Activated naive CD4-positive, alpha-beta T cell treated with anti-CD3 and anti-CD28 coated beads, Interleukin-2, amount 50 U/mL, for 72 hours (primary cell): Measurements from ENCODE around the gene ACP7. TPM values are rescaled to one million over a fixed set of nuclear protein-coding genes. Genes with fewer than 3 reads are reported as not detected.
A peak's percentile ranks its signal among the peaks of the same experiment; 100 is the strongest.

ENCODE experiments used
- ATAC-seq, 2 donors: fragments of 150-1000 bp; cut with Tn5 transposase; 2 replicates each; pipeline ENCODE4 v1.10.0; 2021; ENCODE audit warnings: mild to moderate bottlenecking in 2 of 2, moderate library complexity in 2 of 2
- DNase-seq, 2 donors: peaks; one replicate each; pipeline ENCODE4 v3.0.0; 2021 to 2022; ENCODE audit warnings: low spot score in 2 of 2
- H3K27ac Mint-ChIP-seq, 2 donors: one replicate each; pipeline ENCODE4 v1.8.0; 2022; ENCODE audit warnings: mild to moderate bottlenecking in 2 of 2, mixed read lengths in 2 of 2
- H3K36me3 Mint-ChIP-seq, 2 donors: one replicate each; pipeline ENCODE4 v1.8.0; 2022; ENCODE audit warnings: mixed read lengths in 2 of 2
- H3K9me3 Mint-ChIP-seq, 2 donors: one replicate each; pipeline ENCODE4 v1.8.0; 2022; ENCODE audit warnings: mixed read lengths in 2 of 2
- total RNA-seq, 2 donors: library from RNA; stranded (reverse); gene quantifications; one replicate each; pipeline ENCODE4 v1.2.3, GENCODE V29; 2022

Gene ACP7
- total RNA-seq, 2 donors from 2014 or later, result 0.08 TPM; not detected in 1

DNA sequence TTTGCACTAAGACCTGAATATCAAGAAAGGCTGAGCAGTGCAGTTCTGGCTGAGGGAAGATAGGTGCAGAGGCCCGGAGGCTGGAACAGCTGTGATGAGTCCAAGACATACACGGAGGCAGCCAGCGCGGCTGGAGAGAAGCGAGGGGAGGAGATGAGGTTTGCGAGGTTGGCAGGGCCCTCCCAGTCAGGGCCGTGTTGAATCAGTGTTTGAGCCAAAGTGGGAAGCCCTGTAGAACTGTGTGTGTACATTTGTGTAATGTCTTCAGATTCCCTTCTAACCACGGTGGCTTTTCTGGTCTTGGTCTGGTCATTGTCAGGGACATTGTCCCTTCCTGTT lies 76.3 kb downstream of the ACP7 start:
- no peaks in the 10 kb centered on the region for H3K9me3 Mint-ChIP-seq
- H3K27ac Mint-ChIP-seq, result peak overlapping the region; percentile 32 to 80
- ATAC-seq (no peak), DNase-seq (no peak)
- H3K36me3 Mint-ChIP-seq, result no peaks in the 10 kb centered on the region

Other genes starting within 250 kb of the ACP7 start
- 100 to 1,000 TPM; 658 to 720 TPM for gene HNRNPL, start 234.4 kb upstream of the ACP7 start, total RNA-seq
- gene RINL, start 206.1 kb upstream of the ACP7 start, total RNA-seq, result 100 to 1,000 TPM; 105 to 137 TPM
- gene SIRT2, start 184.8 kb upstream of the ACP7 start, total RNA-seq, result 10 to 100 TPM; 31.5 to 46.0 TPM
- 10 to 100 TPM; 41.9 to 71.9 TPM for gene NFKBIB, start 184.4 kb upstream of the ACP7 start, total RNA-seq
- 1 to 10 TPM in 1 of 2 donors, under 1 TPM in 1; 0.59 to 1.4 TPM for gene CCER2, start 172.2 kb upstream of the ACP7 start, total RNA-seq
- gene SARS2, start 153.6 kb upstream of the ACP7 start, total RNA-seq, result 10 to 100 TPM; 35.9 to 59.1 TPM
- 10 to 100 TPM; 54.1 to 93.0 TPM for gene MRPS12, start 153.4 kb upstream of the ACP7 start, total RNA-seq
- gene FBXO17, start 108.6 kb upstream of the ACP7 start, total RNA-seq, result under 1 TPM in 1 of 2 donors, not detected in 1; 0.10 TPM
- under 1 TPM in 1 of 2 donors, not detected in 1; 0.35 TPM for gene FBXO27, start 51.8 kb upstream of the ACP7 start, total RNA-seq
- 10 to 100 TPM; 15.6 to 19.4 TPM for gene PAK4, start 41.4 kb downstream of the ACP7 start, total RNA-seq
- not detected for gene NCCRP1, start 112.6 kb downstream of the ACP7 start, total RNA-seq
- not detected for gene SYCN, start 119.9 kb downstream of the ACP7 start, total RNA-seq
- under 1 TPM in 1 of 2 donors, not detected in 1; 0.60 TPM for gene IFNL3, start 160.6 kb downstream of the ACP7 start, total RNA-seq
- not detected for gene IFNL4, start 164.5 kb downstream of the ACP7 start, total RNA-seq
- under 1 TPM in 1 of 2 donors, not detected in 1; 0.35 TPM for gene IFNL2, start 184.0 kb downstream of the ACP7 start, total RNA-seq
- gene IFNL1, start 212.0 kb downstream of the ACP7 start, total RNA-seq, result 1 to 10 TPM in 1 of 2 donors, not detected in 1; 1.8 TPM
- gene LRFN1, start 236.5 kb downstream of the ACP7 start, total RNA-seq, result 10 to 100 TPM in 1 of 2 donors, 1 to 10 TPM in 1; 5.3 to 11.2 TPM